Transverse colon (tissue), 4 donors: ENCODE data around the gene DDX3X. TPM values are rescaled to one million over a fixed set of nuclear protein-coding genes. Genes with fewer than 3 reads are reported as not detected.

Source experiments
- DNase-seq: peaks from one replicate; pipeline ENCODE4 v3.0.0-alpha.2; 2019
- H3K27ac ChIP-seq, 4 donors: fragments of 200-600 bp; sonication (generic); 2 replicates each; pipeline ENCODE4 v1.5.1; 2016 to 2018; ENCODE audit warnings: inconsistent platforms in 4 of 4
- H3K27me3 ChIP-seq: fragments of 200-600 bp; sonication (generic); 2 replicates; pipeline ENCODE4 v1.5.1; 2017; ENCODE audit warnings: inconsistent platforms
- H3K36me3 ChIP-seq, 4 donors: fragments of 200-600 bp; sonication (generic); 2 replicates each; pipeline ENCODE4 v1.5.1; 2017 to 2019; ENCODE audit warnings: inconsistent platforms in 4 of 4
- H3K4me1 ChIP-seq, 4 donors: fragments of 200-600 bp; sonication (generic); 2 replicates each; pipeline ENCODE4 v1.5.1; 2017 to 2020; ENCODE audit warnings: inconsistent platforms in 4 of 4
- H3K4me3 ChIP-seq, 4 donors: fragments of 200-600 bp; sonication (generic); 1 replicate in 1 of 4; 2 replicates in 3 of 4; pipeline versions ENCODE4 v1.5.1 to v1.6.1; 2017 to 2019; ENCODE audit warnings: inconsistent platforms in 4 of 4
- H3K9me3 ChIP-seq, 2 donors: fragments of 200-600 bp; sonication (generic); 2 replicates each; pipeline ENCODE4 v1.5.1; 2017 to 2019; ENCODE audit warnings: inconsistent platforms in 2 of 2
- CTCF ChIP-seq, 5 experiments: fragments of 200-600 bp in 3 of 5; fragments of 450-650 bp in 2 of 5; sonication (generic) in 3 of 5; IDR thresholded peaks; 1 replicate in 2 of 5; 2 replicates in 3 of 5; pipeline ENCODE4 v1.5.1; 2016 to 2017; ENCODE audit warnings: antibody characterized with exemption in 5 of 5, inconsistent platforms in 3 of 5, mild to moderate bottlenecking in 2 of 5, moderate library complexity in 1 of 5
- EP300 ChIP-seq: sonication (generic); formaldehyde crosslinking; IDR thresholded peaks from one replicate; pipeline ENCODE4 v1.6.1; 2017; ENCODE audit warnings: antibody characterized with exemption, low read depth
- POLR2A ChIP-seq: fragments of 450-650 bp; IDR thresholded peaks from one replicate; pipeline ENCODE4 v1.6.1; 2016; ENCODE audit warnings: antibody characterized with exemption, mild to moderate bottlenecking, moderate library complexity
- POLR2AphosphoS5 ChIP-seq, 3 donors: sonication (generic); formaldehyde crosslinking; IDR thresholded peaks; one replicate each; pipeline ENCODE4 v1.6.1; 2016; ENCODE audit warnings: antibody characterized with exemption in 3 of 3
- WGBS, 2 donors: methylation state at CpG; one replicate each; pipeline ENCODE4 v1.1.5; 2018; ENCODE audit warnings: low coverage in 1 of 2; 5-methylcytosine and 5-hydroxymethylcytosine counted together
- in situ Hi-C, 4 donors: fragments of 200-750 bp; cut with MboI; loops; one replicate each; pipeline versions ENCODE4 v1.15.0 to v1.15.1; 2017; ENCODE audit warnings: low sequenced_read_pairs in 3 of 4, low pct_ligation_motif_present in 1 of 4, low pct_unique_long_range_greater_than_20kb in 1 of 4
- intact Hi-C: fragments of 100-400 bp; cut with DNase I; formaldehyde crosslinking; loops from one replicate; pipeline ENCODE4 v1.15.1; 2023; ENCODE audit warnings: low total_unique reads
- total RNA-seq, 4 donors: library from RNA; depleted of rRNA; stranded (reverse); fragments of >200 nt; gene quantifications; one replicate each; pipeline ENCODE4 v1.1.0, GENCODE V29; 2016

DDX3X gene
- total RNA-seq, 4 donors from 2014 or later = 133 to 242 (median 165) TPM

- intact Hi-C loops = no loop called here
- Histone ChIP-seq H3K4me1 (peaks cover 0 to 11% (median 0%) of the 10 kb centered on the region in 4 donors), H3K36me3 (peaks cover 0 to 23% (median 5%) of the 10 kb centered on the region in 4 donors), H3K4me3 (no peak overlapping the region), H3K27me3 (no peaks in the 10 kb centered on the region), H3K9me3 (no peaks in the 10 kb centered on the region), H3K27ac (peak overlapping the region in 2 of 4 donors; percentile 2 to 16)
- WGBS, 2 donors = 65 to 80% methylated on average over 1 to 3 of the region's 3 CpGs
- in situ Hi-C loops = no loop called here
- TF ChIP-seq CTCF (IDR thresholded peaks at IDR 0.05) = no peak
- no peak for TF ChIP-seq EP300
- TF ChIP-seq POLR2A = no peak
- peak in 1 of 3 donors; percentile 28 for TF ChIP-seq POLR2AphosphoS5 (IDR thresholded peaks at IDR 0.05)
- DNase-seq = no peak
Observed at GRCh38 chrX:41350976-41351569, 17.1 kb downstream of the DDX3X start.

GRCh38 chrX:41351923-41352322, 18.0 kb downstream of the DDX3X start:
- intact Hi-C loops = no loop called here
- H3K27me3 ChIP-seq = no peaks in the 10 kb centered on the region

DNA sequence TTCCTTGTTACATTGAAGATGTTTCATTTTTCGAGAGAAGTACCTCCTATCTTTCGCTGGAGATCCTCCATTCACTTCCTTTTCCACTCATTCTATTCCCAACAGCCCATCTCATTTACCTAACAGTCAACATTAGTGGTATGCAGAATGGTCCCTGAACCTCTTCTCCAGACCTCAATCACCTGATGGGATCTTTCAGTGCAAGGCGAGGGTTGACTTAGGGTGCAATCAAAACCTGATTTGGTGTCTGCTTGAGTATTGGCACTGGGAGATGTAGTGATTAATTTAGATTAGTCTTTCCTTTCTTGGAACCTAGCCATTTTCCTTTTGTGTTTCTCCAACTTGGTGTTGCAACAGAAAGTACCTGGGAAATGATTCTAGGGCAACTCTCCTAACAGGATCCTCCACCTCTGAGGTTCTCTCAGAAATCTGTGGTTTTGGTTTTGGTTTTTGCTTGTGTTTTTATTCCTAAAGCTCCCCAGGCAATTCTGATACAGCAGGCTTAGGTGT, 18.4 kb downstream of the DDX3X start:
- no peak for DNase-seq
- Histone ChIP-seq H3K4me3 (no peak overlapping the region), H3K9me3 (no peaks in the 10 kb centered on the region), H3K36me3 (peaks cover 0 to 12% (median 3%) of the 10 kb centered on the region in 4 donors), H3K4me1 (peaks cover 0 to 11% (median 0%) of the 10 kb centered on the region in 4 donors), H3K27me3 (no peaks in the 10 kb centered on the region), H3K27ac (no peak overlapping the region)
- TF ChIP-seq CTCF (IDR thresholded peaks at IDR 0.05) (no peak), POLR2AphosphoS5 (IDR thresholded peaks at IDR 0.05) (no peak), EP300 (no peak), POLR2A (no peak)
- intact Hi-C loops (no loop called here), in situ Hi-C loops (no loop called here)
- 58 to 62% methylated on average over 2 to 3 of the region's 3 CpGs for WGBS, 2 donors

More at GRCh38 chrX:41351923-41352322, 18.0 kb downstream of the DDX3X start:
- 20 to 55% methylated on average over 1 to 3 of the region's 3 CpGs for whole genome bisulfite sequencing, 2 donors
- Histone ChIP-seq H3K4me1 (peaks cover 0 to 11% (median 0%) of the 10 kb centered on the region in 4 donors), H3K27ac (no peak overlapping the region), H3K4me3 (no peak overlapping the region), H3K9me3 (no peaks in the 10 kb centered on the region), H3K36me3 (peaks cover 0 to 17% (median 3%) of the 10 kb centered on the region in 4 donors)
- in situ Hi-C loops = no loop called here
- no peak for TF ChIP-seq CTCF (IDR thresholded peaks at IDR 0.05)
- TF ChIP-seq EP300 = no peak
- TF ChIP-seq POLR2AphosphoS5 (IDR thresholded peaks at IDR 0.05) = no peak
- TF ChIP-seq POLR2A = no peak
- no peak for DNase-seq

GRCh38 chrX:41353985-41354384, 20.0 kb downstream of the DDX3X start:
- Histone ChIP-seq H3K4me3 (no peak overlapping the region), H3K36me3 (no peaks in the 10 kb centered on the region), H3K4me1 (peaks cover 0 to 11% (median 0%) of the 10 kb centered on the region in 4 donors), H3K9me3 (no peaks in the 10 kb centered on the region), H3K27me3 (no peaks in the 10 kb centered on the region), H3K27ac (no peak overlapping the region)
- TF ChIP-seq POLR2AphosphoS5 (IDR thresholded peaks at IDR 0.05) (no peak), POLR2A (no peak), EP300 (no peak), CTCF (IDR thresholded peaks at IDR 0.05) (no peak)
- intact Hi-C loops = no loop called here
- no peak for DNase-seq
- WGBS, 2 donors = 80 to 84% methylated on average over 1 to 3 of the region's 3 CpGs
- in situ Hi-C loops = no loop called here
